Measurements from ENCODE around the gene ISG20L2.
A peak's percentile ranks its signal among the peaks of the same experiment; 100 is the strongest.

ISG20L2 gene

GRCh38 chr1:156682166-156682890 is 46.2 kb downstream of the ISG20L2 start (continued):
- no peak for TF ChIP-seq BACH2 (CRISPR knock-in tag; IDR thresholded peaks at IDR 0.05; ENCODE audit: borderline replicate concordance)
- no peak for TF ChIP-seq TOX (CRISPR knock-in tag; IDR thresholded peaks at IDR 0.05; ENCODE audit: borderline replicate concordance)
- no peak for TF ChIP-seq ZC3H10 (CRISPR knock-in tag; IDR thresholded peaks at IDR 0.05)
- no peak for TF ChIP-seq ZNF8 (CRISPR knock-in tag; IDR thresholded peaks at IDR 0.05)
- TF ChIP-seq CSRNP3 (CRISPR knock-in tag; IDR thresholded peaks at IDR 0.05): no peak
- no peak for TF ChIP-seq ZNF565 (CRISPR knock-in tag; conservative IDR thresholded peaks at IDR 0.05; ENCODE audit: low read depth)
- no peak for TF ChIP-seq ZFP30 (CRISPR knock-in tag; IDR thresholded peaks at IDR 0.05)

GRCh38 chr1:156681196-156681960 is 47.2 kb downstream of the ISG20L2 start:
- TF ChIP-seq ESRRG (CRISPR knock-in tag; IDR thresholded peaks at IDR 0.05) (no peak), SNAI2 (CRISPR knock-in tag; IDR thresholded peaks at IDR 0.05) (no peak), ZNF565 (CRISPR knock-in tag; conservative IDR thresholded peaks at IDR 0.05; ENCODE audit: low read depth) (no peak), TOX (CRISPR knock-in tag; IDR thresholded peaks at IDR 0.05; ENCODE audit: borderline replicate concordance) (no peak), CREB5 (CRISPR knock-in tag; IDR thresholded peaks at IDR 0.05; ENCODE audit: low read depth) (no peak), ZFP3 (CRISPR knock-in tag; IDR thresholded peaks at IDR 0.05) (no peak), ZC3H10 (CRISPR knock-in tag; IDR thresholded peaks at IDR 0.05) (no peak), OSR1 (CRISPR knock-in tag; IDR thresholded peaks at IDR 0.05) (no peak), GLIS3 (CRISPR knock-in tag; IDR thresholded peaks at IDR 0.05) (no peak)

GRCh38 chr1:156680056-156680455 is 48.5 kb downstream of the ISG20L2 start:
- no peak for TF ChIP-seq OSR1 (CRISPR knock-in tag; IDR thresholded peaks at IDR 0.05)
- TF ChIP-seq TOX (CRISPR knock-in tag; IDR thresholded peaks at IDR 0.05; ENCODE audit: borderline replicate concordance): no peak
- ATAC-seq: no peak

More at GRCh38 chr1:156681196-156681960, 47.2 kb downstream of the ISG20L2 start:
- ATAC-seq: no peak

- ATAC-seq: peak; percentile 73
These were observed 50.7 kb downstream of the ISG20L2 start for GRCh38 chr1:156677616-156678596.

More at GRCh38 chr1:156677616-156678596, 50.7 kb downstream of the ISG20L2 start:
- TF ChIP-seq PPARA (CRISPR knock-in tag; IDR thresholded peaks at IDR 0.05; ENCODE audit: borderline replicate concordance) (no peak), OSR1 (CRISPR knock-in tag; IDR thresholded peaks at IDR 0.05) (0 out of 2 replicates have a peak, but pooled peaks have one; percentile 9), ZNF70 (CRISPR knock-in tag; IDR thresholded peaks at IDR 0.05) (no peak), TSHZ2 (CRISPR knock-in tag; IDR thresholded peaks at IDR 0.05) (no peak), PATZ1 (CRISPR knock-in tag; IDR thresholded peaks at IDR 0.05; ENCODE audit: borderline replicate concordance) (peak; percentile 61; the same call in 1 of the 2 replicates), GLIS3 (CRISPR knock-in tag; IDR thresholded peaks at IDR 0.05) (no peak)

Measured in SK-N-SH treated with all-trans-retinoic acid at 6 μM for 48 hours (cell line).